ENCODE data around the gene SFMBT1. TPM values are rescaled to one million over a fixed set of nuclear protein-coding genes. Genes with fewer than 3 reads are reported as not detected.
"Not testable (repeated sequence)": the region's sequence is repeated elsewhere in the genome, so short reads cannot be mapped to it uniquely, and the experiment has no call there.

SFMBT1 gene
- total RNA-seq, 1 experiment from 2014 or later = 3.6 TPM

DNA sequence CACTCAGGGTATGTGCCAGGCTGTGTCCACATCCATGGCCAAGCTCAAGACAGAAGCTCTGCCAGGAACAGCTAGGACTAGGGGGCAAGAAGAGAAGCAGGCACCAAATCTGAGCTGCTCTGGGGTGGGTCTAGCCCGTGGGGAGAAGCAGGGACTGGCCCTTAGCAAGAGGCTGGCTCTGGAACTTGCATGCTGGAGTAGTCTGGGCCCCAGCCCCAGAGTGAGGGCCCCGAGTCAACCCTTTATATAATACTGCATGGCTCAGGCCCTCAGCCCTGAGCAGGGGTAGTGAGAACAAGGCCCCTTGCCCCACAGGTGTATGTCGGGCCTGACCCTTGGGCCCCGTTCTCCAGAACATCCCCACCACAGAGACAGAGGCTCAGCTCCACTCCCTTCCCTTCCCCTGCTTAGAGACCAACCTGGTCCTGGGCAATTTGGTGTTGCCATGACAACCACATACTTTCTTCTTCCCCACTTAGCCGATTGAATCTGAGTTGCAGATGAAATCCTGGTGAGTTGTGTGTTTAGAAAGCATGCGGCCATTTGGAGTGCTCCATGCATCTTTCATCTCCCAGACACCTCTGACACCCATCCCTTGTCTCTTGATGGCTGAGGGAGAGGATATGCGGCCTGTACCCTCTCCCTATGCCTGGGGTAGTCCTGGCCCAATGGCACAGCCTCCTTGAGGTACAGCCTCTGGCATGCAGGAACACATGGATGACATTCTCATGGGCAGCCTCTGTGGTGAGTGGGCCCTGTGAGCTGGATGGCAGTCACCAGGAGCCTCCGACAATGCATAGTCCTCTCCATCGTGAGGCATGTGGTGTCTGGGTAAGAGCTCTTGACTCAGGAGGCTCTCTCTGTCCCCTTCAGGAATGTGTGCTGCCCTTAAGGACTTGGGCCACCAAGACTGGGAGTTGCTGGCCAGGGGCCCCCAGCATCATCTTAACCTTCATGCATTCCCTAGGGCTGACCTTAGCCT lies 29.2 kb upstream of the SFMBT1 start:
- DNase-seq (ENCODE audit: low spot score) = no peak
- in situ Hi-C loops (cut with HindIII; ENCODE audit: low sequenced_read_pairs) = no loop called here

DNA sequence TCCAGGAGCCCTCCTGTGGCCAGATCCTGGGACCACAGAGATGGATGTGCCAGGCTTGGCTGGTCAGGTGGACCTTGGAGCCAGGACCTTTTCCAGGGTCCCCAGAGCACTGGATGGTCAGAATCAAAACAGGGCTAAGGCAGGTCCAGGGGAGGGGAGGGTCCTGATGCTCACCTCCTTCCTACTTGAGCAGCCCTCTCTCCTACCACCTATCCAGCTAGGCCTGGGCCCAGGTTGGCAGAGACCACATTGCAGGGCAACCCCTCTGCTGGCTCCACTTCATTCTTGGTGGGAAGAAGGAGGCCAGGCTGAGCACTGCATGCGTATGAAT lies 28.5 kb upstream of the SFMBT1 start:
- no peak for DNase-seq (ENCODE audit: low spot score)
- in situ Hi-C loops (cut with HindIII; ENCODE audit: low sequenced_read_pairs) = no loop called here

DNA sequence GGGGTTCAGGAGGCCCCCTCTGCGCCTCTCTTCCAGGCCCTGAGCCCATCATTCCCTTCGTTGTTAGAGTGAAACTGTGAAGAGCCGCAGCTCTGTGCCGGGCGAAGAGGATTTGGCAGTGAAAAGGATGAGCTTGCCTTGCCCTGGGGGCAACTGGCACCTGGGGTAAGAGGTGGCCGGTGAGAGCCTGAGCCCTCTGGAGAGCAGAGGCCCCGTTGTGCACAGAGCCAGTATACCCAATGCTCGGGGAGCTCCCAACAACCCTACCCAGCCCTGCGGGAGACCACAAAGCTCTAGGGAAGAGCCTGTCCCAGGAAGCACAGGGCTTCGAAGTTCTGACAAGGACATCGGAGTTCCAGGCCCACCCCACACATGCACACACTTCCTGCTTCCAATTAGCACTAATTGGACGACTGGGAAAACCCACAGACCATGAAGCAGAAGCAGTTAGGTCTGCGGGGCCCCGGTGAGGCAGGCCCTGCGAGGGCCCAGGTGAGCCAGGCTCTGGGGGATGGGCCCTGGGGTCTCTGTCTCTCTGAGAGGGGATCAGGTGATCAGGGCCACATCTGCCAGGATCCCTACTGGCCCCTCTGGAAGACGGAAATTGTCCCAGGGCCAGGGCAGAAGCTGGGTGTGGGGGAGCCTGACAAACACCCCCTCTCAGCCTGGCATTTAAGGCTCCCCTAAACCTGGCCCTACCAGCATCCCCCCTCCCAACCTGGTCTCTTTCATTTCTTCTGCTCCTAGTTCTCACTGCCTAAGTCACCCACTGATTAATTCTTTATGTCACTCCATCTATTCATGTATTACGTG lies 27.9 kb upstream of the SFMBT1 start:
- no peak for DNase-seq (ENCODE audit: low spot score)
- in situ Hi-C loops (cut with HindIII; ENCODE audit: low sequenced_read_pairs) = no loop called here

DNA sequence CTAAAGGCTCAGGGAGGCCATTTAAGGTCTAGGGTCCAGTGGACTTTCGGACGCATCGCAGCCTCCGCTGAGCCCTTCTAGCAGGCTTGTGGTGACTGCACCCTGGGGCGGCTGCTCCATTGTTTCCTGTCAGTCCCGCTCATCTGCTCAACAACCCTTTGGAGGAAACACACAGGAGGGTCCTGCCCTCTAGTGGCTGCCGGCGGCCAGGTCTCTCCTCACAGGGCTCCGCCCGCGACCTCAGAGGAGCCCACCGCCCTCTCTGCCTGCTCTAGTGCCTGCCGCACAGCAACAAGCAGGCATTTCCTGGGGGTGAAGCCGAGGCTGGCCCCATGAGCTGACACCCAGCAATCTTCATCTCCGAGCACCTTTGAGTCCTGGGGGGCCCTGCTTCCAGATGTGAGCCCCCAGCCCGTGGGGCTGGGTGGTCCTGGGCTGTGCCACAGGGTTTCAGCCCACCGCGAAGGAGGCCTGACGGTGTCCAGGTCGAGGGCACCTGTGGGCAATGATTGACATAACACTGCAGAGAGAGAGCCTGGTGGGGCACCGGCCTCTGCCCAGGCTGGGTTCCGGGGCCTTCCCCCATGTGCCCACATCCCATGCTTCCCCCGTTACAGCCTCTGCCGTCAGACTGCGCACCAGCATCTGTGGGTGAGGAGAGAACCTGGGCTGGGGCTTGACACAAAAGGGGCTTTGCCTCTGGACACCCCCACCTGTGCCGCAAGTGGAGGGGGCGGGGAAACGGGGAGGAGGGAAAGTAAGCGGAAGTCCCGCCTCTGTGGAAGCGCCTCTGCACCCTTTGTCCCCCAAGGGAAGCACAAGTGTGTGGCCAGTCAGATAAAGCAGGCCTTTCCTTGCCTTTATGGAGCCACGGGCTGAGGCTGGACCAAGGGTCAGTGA lies 27.0 kb upstream of the SFMBT1 start:
- in situ Hi-C loops (cut with HindIII; ENCODE audit: low sequenced_read_pairs) = no loop called here
- peak; percentile 79 for DNase-seq (ENCODE audit: low spot score)

DNA sequence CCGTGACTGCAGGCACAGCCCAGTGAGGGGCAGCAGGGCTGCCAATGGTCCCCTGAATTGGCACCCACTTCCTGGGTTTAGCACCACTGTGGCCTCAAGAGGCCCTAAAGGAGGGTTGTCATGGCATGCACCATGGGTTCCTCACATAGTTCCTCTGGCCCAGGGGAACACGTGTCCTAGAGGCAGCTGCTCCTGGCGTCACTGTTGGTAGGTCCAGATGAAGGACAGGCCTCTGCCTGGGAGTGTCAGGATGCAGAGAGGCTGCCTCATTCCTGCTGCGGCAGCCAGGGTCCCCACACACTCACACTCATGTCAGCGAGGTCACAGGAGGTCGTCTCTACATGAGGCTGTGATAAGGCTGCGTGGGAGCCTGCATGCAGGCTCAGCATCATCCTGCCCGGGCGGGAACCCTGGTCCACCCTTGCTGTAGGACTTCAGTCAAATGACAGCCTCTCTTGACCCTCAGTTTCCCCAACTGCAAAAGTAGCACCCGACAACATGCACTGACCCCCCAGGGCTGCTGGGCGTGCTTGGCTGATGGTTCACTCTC lies 26.1 kb upstream of the SFMBT1 start:
- in situ Hi-C loops (cut with HindIII; ENCODE audit: low sequenced_read_pairs) = no loop called here
- DNase-seq (ENCODE audit: low spot score) = no peak

DNA sequence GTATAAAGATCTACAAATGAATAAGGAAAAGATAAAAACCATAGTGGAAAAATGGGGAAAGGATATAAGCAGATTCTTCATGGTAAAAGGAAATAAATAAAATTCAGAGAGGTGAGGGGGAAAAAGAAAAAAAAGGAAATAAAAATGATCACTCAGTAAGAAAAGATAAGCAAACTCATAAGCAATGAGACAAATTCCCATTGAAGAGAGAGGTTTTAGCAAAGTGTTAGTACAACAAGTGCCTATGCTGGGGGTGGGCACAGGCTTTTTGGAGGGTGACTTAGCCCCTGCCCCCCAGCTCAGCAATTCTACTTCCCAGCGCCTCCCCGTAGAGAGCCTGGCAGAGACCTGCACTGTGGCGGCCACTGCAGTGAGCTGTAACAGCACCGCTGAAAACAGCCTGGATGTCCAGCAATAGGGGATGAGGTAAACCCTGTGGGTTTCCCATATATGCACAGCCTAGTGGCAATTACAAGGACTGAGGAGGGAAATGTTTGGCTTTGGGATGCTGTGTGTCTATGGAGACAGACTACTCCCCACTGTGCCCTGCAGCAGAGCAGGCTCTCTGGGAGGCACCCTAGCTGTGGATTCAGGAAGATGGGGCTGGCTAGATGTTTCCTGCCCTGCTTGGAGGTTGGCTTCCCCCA lies 23.7 kb upstream of the SFMBT1 start:
- no peak for DNase-seq (ENCODE audit: low spot score)
- in situ Hi-C loops (cut with HindIII; ENCODE audit: low sequenced_read_pairs) = no loop called here

DNA sequence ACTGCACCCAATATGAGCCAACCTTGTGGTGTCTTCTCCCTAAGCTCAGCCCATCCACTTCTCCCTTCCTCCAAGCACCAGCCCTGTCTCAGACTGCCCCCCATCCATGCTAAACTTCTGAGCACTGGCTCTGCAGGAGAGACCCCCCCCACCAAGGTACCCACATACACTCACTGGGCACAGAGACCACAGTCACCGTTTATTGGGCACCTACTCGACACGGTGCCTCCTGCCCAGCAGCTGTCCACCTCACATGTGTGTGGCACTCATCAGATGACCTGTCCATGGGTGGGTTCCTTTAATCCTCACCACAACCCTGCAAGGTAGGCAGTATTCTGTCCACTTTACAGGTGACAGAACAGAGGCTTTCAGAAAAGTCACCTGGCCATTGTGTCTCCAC lies 22.3 kb upstream of the SFMBT1 start:
- no peak for DNase-seq (ENCODE audit: low spot score)
- in situ Hi-C loops (cut with HindIII; ENCODE audit: low sequenced_read_pairs) = no loop called here

DNA sequence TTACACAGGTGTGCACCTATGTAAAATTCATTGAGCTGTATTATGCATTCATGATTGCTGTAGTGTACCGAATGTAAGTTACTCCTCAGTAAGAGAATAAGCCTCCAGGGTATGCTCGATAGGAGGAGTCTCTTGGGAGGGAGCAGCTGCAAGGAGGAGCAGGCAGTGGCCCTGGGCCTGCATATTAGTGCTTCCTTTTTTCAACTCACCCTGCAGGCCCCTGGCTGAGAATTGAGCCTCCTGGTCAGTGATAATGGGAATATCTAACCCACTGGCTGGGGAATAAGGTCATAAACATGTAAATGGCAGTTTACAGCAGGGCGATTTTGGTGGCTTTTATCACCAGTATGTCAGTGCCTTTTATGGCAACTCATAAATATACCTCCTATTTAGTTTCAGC lies 21.7 kb upstream of the SFMBT1 start:
- DNase-seq (ENCODE audit: low spot score) = no peak
- in situ Hi-C loops (cut with HindIII; ENCODE audit: low sequenced_read_pairs) = no loop called here

DNA sequence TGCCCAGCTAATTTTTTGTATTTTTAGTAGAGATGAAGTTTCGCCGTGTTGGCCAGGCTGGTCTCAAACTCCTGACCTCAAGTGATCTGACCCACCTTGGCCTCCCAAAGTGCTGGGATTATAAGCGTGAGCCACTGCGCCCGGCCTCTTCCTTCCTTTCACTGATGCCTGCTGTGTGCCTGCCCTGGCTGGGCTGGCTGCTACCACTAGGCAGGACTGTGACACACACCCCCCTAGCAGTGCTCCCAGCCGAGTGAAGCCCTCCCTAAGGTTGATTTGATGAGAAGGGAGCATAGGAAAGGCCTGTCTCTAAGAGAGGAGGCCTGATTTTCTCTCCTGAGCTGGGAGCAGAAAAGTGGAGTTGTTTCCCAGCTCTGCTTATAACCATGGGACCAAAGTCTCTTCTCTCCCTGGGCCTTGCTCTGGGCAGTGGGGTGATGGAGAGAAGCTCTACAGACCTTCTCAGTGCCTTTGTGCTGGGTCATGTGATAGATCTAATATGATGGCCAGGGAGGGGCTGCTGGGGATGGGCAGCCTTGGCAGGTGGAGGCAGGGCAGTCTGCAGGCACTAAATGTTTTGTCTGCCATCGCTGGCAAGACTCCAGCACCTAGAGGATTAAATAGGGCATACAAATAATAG lies 20.1 kb upstream of the SFMBT1 start:
- in situ Hi-C loops (cut with HindIII; ENCODE audit: low sequenced_read_pairs) = no loop called here

DNA sequence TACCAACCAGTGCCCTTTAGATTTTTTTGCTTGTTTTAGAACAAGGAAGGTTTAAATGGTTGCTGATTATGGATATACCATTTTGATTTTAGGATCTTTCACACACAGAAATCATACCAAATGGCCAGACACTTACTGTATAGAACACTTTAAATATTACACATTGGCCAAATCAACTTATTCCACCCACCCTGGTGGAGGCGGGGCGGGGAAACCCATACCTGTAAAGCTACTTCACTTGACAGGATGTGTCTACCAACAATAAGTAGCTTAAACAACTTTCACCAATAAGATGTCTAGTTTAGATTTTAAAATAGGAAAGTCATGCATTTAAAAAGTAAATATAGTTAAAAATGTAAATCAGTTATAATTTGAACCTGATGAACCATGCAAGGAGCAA lies 17.0 kb upstream of the SFMBT1 start:
- DNase-seq (ENCODE audit: low spot score) = no peak
- in situ Hi-C loops (cut with HindIII; ENCODE audit: low sequenced_read_pairs) = no loop called here

More for the DNA sequence above, 20.1 kb upstream of the SFMBT1 start:
- no peak for DNase-seq (ENCODE audit: low spot score)

DNA sequence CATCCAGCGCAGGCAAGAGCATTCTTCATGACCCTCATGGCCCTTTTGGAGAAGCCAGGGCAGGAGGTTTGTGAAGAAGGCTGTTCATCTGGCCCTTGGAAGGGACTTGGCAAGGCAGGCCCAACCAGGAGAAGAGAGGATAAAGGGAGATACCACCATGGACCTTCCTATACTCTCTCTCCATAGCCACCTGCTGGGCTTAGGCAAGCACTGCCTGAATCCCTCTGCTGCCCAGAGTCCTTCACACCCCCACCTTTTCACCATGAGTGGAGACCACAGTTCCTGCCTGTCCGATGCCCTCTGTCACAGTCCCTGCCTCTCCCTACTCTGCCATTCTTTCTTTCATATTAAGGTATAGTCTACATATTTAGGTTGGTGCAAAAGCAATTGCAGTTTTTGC lies 10.6 kb upstream of the SFMBT1 start:
- in situ Hi-C loops (cut with HindIII; ENCODE audit: low sequenced_read_pairs) = no loop called here
- no peak for DNase-seq (ENCODE audit: low spot score)

DNA sequence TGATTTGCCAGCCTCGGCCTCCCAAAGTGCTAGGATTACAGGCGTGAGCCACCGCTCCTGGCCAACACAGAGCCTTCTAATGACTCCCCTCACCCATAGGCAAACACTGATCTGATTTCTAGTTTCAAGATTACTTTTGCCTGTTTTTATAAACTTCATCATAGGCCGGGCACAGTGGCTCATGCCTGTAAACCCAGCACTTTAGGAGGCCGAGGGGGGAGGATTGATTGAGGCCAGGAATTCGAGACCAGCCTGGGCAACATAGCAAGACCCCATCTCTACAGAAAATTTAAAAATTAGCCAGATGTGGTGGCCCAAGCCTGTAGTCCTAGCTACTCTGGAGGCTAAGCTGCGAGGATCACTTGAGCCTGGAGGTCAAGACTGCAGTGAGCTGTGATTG lies 8.4 kb upstream of the SFMBT1 start:
- in situ Hi-C loops (cut with HindIII; ENCODE audit: low sequenced_read_pairs) = not testable (repeated sequence)

DNA sequence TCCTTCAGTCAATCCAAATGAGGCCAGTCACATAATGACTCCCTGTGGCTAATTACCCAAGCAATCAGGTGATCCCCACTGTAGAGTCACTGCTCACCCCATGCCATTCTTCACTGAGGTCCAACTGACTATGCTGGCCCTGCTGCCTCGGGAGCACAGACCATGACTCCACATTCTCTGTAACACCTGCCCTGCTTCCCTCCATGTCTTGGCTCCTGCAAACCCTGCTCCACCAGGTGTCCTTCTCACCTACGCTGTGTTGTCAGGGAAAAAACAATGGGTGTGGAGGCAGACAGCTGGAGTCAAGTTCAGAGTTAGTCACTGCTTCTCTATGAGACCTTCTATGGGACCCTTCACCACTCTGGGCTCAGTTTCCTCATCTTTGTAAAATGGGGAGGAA lies 6.1 kb upstream of the SFMBT1 start:
- in situ Hi-C loops (cut with HindIII; ENCODE audit: low sequenced_read_pairs) = no loop called here
- DNase-seq (ENCODE audit: low spot score) = no peak

More for the DNA sequence above, 8.4 kb upstream of the SFMBT1 start:
- not testable (repeated sequence) for DNase-seq (ENCODE audit: low spot score)

DNA sequence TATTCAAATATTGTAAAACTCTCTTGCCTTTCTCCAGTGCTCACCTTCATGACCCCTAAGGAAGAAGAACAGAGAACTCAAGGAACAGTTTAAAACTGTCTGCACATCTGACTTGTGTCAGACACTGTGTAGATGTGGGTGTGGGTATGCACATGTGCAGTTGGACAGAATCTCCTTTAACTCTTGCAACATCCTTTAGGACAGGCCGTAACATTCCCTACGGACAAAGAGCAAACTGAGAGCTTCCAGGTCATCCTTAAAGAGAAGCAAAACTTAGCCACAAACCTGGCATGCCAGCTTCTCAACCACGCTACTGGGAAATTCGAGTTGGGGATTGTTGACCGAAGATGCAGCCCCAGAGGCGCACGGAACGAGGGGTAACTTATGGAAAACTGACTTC lies 4.1 kb upstream of the SFMBT1 start:
- in situ Hi-C loops (cut with HindIII; ENCODE audit: low sequenced_read_pairs) = no loop called here
- no peak for DNase-seq (ENCODE audit: low spot score)

DNA sequence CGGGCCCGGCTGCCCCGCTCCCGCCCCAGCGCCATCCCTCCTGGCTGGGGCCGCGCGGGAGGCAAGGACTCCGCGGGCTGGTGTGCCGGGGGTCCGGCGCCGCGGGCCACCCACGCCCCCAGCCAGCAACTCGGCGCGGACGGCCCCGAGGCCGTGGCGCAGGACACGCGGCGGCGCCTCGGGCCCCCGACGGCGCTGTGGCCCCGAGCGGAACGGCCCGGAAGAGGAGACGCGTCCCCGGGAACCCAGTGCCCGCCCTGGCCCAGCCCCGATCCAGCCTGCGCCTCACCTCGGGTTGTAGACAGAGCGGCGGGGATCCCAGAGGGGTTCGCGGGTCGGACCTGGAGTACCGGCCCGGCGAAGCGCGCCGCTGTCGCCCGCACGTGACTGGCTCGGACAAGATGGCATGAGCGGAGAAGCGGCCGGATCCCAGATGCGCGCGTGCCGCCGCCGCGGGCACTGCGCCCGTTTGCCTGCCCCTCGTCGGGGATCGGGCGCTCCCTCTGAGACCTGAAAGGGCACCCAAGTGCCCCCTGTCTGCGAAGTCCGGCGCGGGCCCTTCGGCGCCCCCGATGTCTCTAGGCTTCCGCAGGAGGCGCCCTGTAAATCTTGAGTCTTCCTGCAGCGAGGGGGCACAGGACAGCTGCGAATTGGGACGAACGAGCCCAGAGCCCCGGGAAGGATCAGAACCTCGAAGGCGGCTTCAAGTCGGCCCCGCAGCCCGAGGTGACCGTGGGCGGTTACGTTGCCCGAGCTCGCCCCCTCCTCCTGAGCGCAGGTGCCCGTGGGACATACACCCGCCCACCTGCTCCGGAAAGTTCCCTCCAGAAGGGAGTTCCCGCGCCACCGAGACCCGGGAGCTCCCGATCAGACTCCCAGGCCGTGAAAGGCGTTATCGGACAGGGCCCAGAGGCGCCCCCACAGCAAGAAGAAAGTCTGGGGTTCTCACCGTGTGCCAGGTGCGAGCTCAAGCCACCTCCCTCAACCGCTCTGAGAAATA lies 598 bp upstream of the SFMBT1 start:
- peak; percentile 33 for DNase-seq (ENCODE audit: low spot score)
- in situ Hi-C loops (cut with HindIII; ENCODE audit: low sequenced_read_pairs) = no loop called here

DNA sequence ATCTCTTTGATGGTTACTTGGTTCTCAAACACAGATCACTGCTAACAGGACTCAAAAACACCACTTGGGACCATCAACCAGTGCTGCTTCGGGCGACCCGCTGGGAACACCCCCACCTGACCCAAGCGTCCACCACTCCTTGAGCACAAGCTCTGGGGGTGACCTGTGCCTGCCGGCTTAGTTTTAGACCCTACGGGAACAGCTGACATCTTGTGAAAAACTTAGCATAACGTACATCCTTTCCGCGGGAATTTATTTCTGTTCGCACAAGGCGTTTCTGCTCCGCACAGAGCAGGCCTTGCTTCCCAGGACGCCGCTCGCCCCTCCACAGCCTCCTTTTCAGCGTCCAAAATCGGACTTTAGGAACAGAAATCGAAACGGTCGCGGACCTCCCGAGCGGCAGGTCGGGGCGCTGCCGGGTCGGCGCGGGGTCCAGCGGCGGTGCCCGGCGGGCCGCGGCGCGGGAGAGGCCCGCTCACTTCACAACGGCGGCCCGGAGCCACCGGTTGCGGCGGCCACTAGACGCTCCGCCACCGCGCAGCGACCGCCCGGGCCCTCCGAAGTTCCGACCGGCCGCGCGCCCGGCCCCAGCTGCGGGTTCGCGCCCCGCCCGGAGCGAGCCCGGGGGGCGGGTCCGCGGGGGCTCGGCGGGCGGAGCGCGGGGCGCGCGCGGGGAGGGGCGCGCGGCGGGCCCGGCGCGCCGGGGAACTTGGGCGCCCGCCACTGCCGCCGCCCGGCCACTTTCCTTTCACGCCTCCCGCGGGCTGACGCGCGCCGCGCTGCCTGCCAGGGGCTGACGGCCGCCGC lies 959 bp downstream of the SFMBT1 start:
- in situ Hi-C loops (cut with HindIII; ENCODE audit: low sequenced_read_pairs) = no loop called here
- peak; percentile 53 for DNase-seq (ENCODE audit: low spot score)

Measured in G401 (cell line).